Calu3 (cell line): ENCODE data around the gene LMAN2. TPM values are rescaled to one million over a fixed set of nuclear protein-coding genes. Genes with fewer than 3 reads are reported as not detected.
A peak's percentile ranks its signal among the peaks of the same experiment; 100 is the strongest.
"Not testable (repeated sequence)": the region's sequence is repeated elsewhere in the genome, so short reads cannot be mapped to it uniquely, and the experiment has no call there.

Source experiments
- BruUV-seq: library from RNA; stranded (reverse); fragments of 400-500 nt; replicated peaks from 2 replicates; lab custom pipeline; 2021; lab: Mats Ljungman, UMichigan
- CTCF ChIA-PET: fragments of 300-600 bp; sonication (Branson Sonifier 250); formaldehyde crosslinking; loops from one replicate; lab custom pipeline; 2022; ENCODE audit warnings: antibody characterized with exemption; lab: Charles Lee
- DNase-seq: peaks from one replicate; pipeline ENCODE4 v3.0.0; 2022
- H3K27ac Mint-ChIP-seq: one replicate; pipeline ENCODE4 v1.8.0; 2022; ENCODE audit warnings: mixed read lengths; ENCODE audit not compliant: unreplicated experiment
- H3K27me3 Mint-ChIP-seq: one replicate; pipeline ENCODE4 v1.8.0; 2022; ENCODE audit warnings: mixed read lengths; ENCODE audit not compliant: unreplicated experiment
- H3K36me3 Mint-ChIP-seq: one replicate; pipeline ENCODE4 v1.8.0; 2022; ENCODE audit warnings: mild to moderate bottlenecking, moderate library complexity, mixed read lengths; ENCODE audit not compliant: insufficient read depth, unreplicated experiment
- H3K4me1 Mint-ChIP-seq: one replicate; pipeline ENCODE4 v1.8.0; 2022; ENCODE audit warnings: mild to moderate bottlenecking, low read depth, mixed read lengths; ENCODE audit not compliant: unreplicated experiment
- H3K4me3 Mint-ChIP-seq: one replicate; pipeline ENCODE4 v1.8.0; 2022; ENCODE audit warnings: mild to moderate bottlenecking, low read depth, moderate library complexity, mixed read lengths; ENCODE audit not compliant: unreplicated experiment
- H3K9me3 Mint-ChIP-seq: one replicate; pipeline ENCODE4 v1.8.0; 2022; ENCODE audit warnings: low read depth, mixed read lengths; ENCODE audit not compliant: unreplicated experiment
- intact Hi-C: fragments of 100-400 bp; cut with micrococcal nuclease; formaldehyde crosslinking; loops from one replicate; pipeline ENCODE4 v1.10.0; 2022; ENCODE audit not compliant: unreplicated experiment
- total RNA-seq: library from RNA; stranded (reverse); gene quantifications from 2 replicates; pipeline ENCODE4 v1.2.3, GENCODE V29; 2022
- TF ChIP-seq, protein P1 (sequence below): fragments of 200-600 bp; IDR thresholded peaks from one replicate; pipeline ENCODE4 v1.8.0; 2022; ENCODE audit warnings: antibody characterized with exemption; ENCODE audit not compliant: unreplicated experiment

Gene LMAN2
- total RNA-seq, 1 experiment from 2014 or later, result 278 TPM

DNA sequence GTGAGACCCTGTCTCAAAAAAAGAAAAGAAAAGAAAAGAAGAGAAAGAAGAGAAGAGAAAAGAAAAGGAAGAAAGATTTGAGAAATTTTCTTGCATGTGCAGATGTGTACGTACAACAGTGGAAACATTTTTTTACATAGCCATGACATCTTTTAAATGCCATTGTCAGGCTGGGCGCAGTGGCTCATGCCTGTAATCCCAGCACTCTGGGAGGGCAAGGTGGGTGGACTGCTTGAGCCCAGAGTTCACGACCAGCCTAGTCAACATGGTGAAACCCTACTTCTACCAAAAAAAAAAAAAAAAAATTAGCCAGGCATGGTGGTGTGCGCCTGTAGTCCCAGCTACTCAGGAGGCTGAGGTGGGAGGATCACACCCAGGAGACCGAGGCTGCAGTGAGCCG, 6.6 kb downstream of the LMAN2 start:
- CTCF ChIA-PET, result interaction anchor here (0.7 kb wide), 1 partner anchor 17 kb away, joined by 5 read pairs; no protein-coding TSS in a partner anchor
- peaks cover 36% of the 10 kb centered on the region for H3K4me1 Mint-ChIP-seq
- no TSS peak for BruUV-seq

DNA sequence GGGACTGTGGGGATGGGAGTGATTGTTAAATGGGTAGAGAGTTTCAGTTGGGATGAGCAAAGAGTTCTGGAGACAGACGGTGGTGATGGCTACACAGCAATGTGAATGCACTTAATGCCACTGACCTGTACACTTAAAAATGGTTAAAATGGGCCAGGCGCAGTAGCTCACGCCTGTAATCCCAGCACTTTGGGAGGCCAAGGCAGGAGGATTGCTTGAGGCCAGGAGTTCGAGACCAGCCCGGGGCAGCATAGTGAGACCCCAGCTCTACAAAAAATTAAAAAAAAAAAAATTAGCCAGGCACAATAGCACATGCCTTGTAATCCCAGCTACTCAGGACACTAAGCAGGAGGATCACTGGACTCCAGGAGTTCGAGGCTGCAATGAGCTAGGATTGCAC, 7.7 kb downstream of the LMAN2 start:
- BruUV-seq, result no TSS peak
- DNase-seq, result no peak
- H3K36me3 Mint-ChIP-seq, result peaks cover 75% of the 10 kb centered on the region
- no peaks in the 10 kb centered on the region for H3K9me3 Mint-ChIP-seq
- H3K4me1 Mint-ChIP-seq, result peaks cover 36% of the 10 kb centered on the region
- CTCF ChIA-PET, result interaction anchor here (0.7 kb wide), 2 partner anchors 25 to 684 kb away, joined by 3 read pairs; no protein-coding TSS in a partner anchor
- TF ChIP-seq, protein P1, sequence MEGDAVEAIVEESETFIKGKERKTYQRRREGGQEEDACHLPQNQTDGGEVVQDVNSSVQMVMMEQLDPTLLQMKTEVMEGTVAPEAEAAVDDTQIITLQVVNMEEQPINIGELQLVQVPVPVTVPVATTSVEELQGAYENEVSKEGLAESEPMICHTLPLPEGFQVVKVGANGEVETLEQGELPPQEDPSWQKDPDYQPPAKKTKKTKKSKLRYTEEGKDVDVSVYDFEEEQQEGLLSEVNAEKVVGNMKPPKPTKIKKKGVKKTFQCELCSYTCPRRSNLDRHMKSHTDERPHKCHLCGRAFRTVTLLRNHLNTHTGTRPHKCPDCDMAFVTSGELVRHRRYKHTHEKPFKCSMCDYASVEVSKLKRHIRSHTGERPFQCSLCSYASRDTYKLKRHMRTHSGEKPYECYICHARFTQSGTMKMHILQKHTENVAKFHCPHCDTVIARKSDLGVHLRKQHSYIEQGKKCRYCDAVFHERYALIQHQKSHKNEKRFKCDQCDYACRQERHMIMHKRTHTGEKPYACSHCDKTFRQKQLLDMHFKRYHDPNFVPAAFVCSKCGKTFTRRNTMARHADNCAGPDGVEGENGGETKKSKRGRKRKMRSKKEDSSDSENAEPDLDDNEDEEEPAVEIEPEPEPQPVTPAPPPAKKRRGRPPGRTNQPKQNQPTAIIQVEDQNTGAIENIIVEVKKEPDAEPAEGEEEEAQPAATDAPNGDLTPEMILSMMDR, result no peak
- H3K27ac Mint-ChIP-seq, result no peak overlapping the region
- intact Hi-C loops, result no loop called here
- H3K4me3 Mint-ChIP-seq, result no peak overlapping the region
- H3K27me3 Mint-ChIP-seq, result no peaks in the 10 kb centered on the region

More for the DNA sequence above, 6.6 kb downstream of the LMAN2 start:
- Mint-ChIP-seq H3K27ac (no peak overlapping the region), H3K27me3 (no peaks in the 10 kb centered on the region), H3K36me3 (peaks cover 75% of the 10 kb centered on the region), H3K9me3 (no peaks in the 10 kb centered on the region), H3K4me3 (no peak overlapping the region)
- DNase-seq, result no peak
- TF ChIP-seq, protein P1, result no peak
- intact Hi-C loops, result no loop called here

DNA sequence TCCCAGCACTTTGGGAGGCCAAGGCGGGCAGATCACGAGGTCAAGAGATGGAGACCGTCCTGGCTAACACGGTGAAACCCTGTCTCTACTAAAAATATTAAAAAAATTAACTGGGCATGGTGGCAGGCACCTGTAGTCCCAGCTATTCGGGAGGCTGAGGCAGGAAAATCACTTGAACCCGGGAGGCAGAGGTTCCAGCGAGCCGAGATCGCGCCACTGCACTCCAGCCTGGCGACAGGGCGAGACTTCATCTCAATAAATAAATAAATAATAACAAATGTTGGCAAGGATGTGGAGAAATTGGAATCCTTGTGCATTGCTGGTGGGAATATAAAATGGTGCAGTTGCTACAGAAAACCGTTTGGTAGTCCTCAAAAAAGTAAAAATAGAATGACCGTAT, 8.5 kb downstream of the LMAN2 start:
- BruUV-seq, H3K27ac Mint-ChIP-seq, H3K9me3 Mint-ChIP-seq, CTCF ChIA-PET, DNase-seq, H3K27me3 Mint-ChIP-seq, intact Hi-C loops, H3K4me3 Mint-ChIP-seq: not testable (repeated sequence)
- Mint-ChIP-seq H3K36me3 (peaks cover 72% of the 10 kb centered on the region), H3K4me1 (peaks cover 36% of the 10 kb centered on the region)

DNA sequence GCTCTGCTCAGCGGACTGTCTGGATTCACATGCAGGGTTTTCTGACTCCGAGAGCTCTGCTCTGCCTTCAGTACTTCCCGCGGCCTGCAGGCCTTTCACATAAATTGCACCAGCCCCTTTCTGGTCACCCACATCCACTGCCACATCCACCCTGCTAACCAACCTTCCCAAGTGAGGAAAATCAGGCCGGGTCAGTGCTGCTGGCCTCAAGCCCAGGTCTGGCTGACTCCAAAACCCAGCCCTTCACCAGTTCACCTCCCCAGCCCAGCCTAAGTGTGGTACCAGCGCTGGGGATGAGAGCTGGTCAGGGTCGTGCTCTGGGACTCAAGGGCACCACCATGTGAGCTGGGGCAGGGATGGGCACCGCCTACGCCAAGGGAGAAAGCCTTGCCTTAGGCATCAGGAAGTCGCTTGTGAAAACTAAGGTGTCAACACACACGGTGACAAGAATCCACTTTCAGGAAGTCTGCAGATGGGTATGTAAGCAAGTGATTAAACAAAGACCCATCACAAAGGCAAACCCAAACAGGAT, 12.3 kb downstream of the LMAN2 start:
- CTCF ChIA-PET, result interaction anchor here (1.0 to 1.3 kb wide), 4 partner anchors 11 to 63 kb away, joined by 3 to 4 read pairs (median 3); no protein-coding TSS in a partner anchor
- Mint-ChIP-seq H3K27ac (peak overlapping the region; percentile 88), H3K4me1 (peaks cover 31% of the 10 kb centered on the region), H3K9me3 (no peaks in the 10 kb centered on the region), H3K27me3 (no peaks in the 10 kb centered on the region), H3K36me3 (peaks cover 73% of the 10 kb centered on the region), H3K4me3 (peak overlapping the region; percentile 56)
- peak; percentile 67 for DNase-seq
- intact Hi-C loops, result no loop called here
- BruUV-seq, result no TSS peak
- TF ChIP-seq, protein P1, result no peak
